GM18951 (cell line): Measurements from ENCODE around the gene CCL4.
"Not testable (repeated sequence)": the region's sequence is repeated elsewhere in the genome, so short reads cannot be mapped to it uniquely, and the experiment has no call there.

Source experiments
- POLR2A ChIP-seq: IDR thresholded peaks from 4 replicates; pipeline ENCODE4 v1.6.1; 2011; ENCODE audit warnings: mild to moderate bottlenecking; ENCODE audit not compliant: insufficient read length, insufficient read depth; ENCODE audit errors: extremely low read depth
- in situ Hi-C: fragments of 300-500 bp; cut with MboI; formaldehyde crosslinking; loops from one replicate; pipeline ENCODE4 v1.12.0; 2022; ENCODE audit warnings: low sequenced_read_pairs, mixed read lengths, inconsistent platforms; ENCODE audit not compliant: unreplicated experiment

CCL4 gene

DNA sequence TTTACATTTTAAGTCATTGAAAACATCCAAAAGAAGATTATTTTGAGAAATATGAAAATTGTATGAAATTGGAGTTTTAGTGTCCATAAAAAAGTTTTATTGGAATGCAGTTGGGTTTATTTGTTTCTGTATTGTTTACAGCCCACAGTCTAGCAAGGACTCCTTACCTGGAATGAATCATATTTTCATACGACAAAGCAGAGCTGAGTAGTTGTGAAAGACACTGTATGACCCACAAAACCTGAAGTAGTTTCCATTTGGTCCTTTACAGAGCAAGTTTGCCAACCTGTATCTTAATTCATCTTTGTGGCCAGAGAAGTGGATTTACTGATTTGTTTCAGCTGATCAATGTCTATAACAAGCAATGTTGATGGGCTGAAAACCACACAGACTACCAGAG lies 29.3 kb upstream of the CCL4 start:
- in situ Hi-C loops, result no loop called here
- no peak for TF ChIP-seq POLR2A

DNA sequence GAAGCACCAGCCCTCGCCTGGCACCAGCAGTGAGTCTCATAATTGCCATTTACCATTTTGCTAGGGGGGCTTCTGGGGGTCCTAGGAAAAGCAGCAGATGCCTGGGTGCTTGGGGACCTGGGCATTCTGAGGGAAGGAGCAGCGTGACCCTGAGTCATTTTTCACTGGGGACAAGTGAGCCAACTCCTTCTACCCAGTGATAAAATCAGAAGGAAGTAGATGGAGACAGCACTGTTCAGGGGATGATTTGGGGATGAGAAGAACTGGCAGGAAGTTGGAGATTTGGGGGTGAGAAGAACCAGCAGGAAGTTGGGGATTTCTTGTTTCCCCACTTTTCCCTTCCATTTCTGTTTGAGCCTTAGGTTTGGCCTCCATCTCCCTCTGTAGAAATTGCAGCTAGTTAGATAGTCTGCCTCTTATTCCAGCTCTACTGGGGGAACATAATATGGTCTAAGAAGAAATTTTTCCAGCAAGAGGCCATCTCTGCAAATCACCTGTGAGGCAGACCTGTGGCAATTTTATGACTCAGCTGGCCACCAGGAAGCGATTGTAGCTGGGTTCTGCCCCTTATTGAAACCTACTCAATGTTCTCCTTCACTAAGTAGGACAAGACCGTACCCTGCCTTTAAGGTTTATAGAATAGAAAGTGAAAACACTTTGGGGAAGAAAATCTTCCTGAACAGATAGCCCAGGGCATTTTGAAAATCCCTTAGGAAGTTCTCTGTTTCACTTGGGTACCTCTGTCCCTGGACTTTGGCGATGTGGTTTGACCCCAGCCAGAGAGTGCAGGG lies 21.8 kb upstream of the CCL4 start:
- in situ Hi-C loops, result not testable (repeated sequence)

- in situ Hi-C loops, result not testable (repeated sequence)
These were observed 21.0 kb upstream of the CCL4 start for GRCh38 chr17:36082482-36083120.

GRCh38 chr17:36083691-36084090 lies 19.9 kb upstream of the CCL4 start:
- in situ Hi-C loops, result not testable (repeated sequence)

DNA sequence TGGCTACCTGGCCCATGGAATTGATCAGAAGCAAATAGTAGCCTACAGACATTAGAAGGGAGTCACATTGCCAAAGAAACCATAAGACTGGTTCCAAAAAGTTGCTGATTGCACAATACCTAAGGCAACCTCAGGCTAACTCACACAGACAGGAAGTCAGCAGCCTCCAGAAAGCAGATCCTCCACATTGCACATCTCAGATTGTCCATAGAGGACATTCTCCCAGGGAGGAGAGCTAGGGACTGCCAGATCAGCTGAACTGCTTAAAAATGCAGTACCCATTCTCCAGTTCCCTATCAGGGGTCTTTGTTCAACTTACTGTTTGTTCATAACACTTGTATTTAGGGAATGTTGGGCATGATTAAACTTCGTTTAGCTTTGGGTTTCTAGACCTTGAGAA lies 17.9 kb upstream of the CCL4 start:
- in situ Hi-C loops, result no loop called here

GRCh38 chr17:36086791-36087190 lies 16.8 kb upstream of the CCL4 start:
- TF ChIP-seq POLR2A, result no peak
- in situ Hi-C loops, result no loop called here

More for the DNA sequence above, 17.9 kb upstream of the CCL4 start:
- no peak for TF ChIP-seq POLR2A

DNA sequence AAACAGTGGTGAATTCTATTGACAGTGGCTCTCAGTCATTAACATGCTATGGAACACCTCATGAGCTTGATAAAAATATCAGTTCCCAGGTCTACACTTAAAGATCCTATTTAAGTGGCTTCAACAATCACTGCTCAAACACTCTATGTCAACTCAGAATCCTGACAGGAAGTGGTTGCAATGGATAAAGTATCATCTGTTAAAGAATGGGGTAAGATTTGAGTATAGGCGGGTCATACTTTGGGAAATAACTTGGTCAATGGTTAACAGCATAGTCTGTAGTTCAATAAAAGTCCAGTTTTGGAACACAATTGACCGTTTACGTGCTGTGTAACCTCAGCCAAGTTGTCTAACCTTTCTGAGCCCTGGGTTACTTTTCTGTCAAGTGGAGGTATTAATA lies 16.2 kb upstream of the CCL4 start:
- TF ChIP-seq POLR2A, result peak; percentile 34
- in situ Hi-C loops, result not testable (repeated sequence)

- TF ChIP-seq POLR2A, result peak; percentile 46
- in situ Hi-C loops, result not testable (repeated sequence)
These were observed 15.6 kb upstream of the CCL4 start for GRCh38 chr17:36087897-36088572.

DNA sequence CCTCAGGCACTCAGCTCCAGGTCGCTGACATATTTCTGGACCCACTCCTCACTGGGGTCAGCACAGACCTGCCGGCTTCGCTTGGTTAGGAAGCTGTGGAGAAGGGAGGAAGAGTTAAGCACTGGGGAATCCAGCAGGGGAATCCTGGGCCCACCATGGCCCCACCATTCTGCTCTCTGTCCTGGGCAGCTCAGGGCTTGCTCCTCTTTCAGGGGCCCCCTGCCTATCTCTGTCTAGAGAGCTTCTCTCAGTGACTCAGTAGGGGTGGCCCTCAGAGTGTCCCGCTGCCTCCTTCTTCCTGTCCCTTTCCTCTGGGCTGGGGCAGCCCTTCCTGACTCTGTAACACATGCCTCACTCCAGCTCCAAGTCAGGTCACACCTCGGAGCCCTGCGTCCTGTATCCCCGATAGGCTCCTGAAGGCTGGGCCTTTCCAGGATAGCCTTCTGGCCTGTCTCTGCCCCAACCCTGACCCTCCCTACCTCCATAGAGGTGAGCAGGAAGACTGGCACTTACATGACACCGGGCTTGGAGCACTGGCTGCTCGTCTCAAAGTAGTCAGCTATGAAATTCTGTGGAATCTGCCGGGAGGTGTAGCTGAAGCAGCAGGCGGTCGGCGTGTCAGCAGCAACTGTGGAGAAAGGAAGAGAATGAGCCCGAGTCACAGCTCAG lies 14.8 kb upstream of the CCL4 start:
- in situ Hi-C loops, result no loop called here
- TF ChIP-seq POLR2A, result peak; percentile 52

DNA sequence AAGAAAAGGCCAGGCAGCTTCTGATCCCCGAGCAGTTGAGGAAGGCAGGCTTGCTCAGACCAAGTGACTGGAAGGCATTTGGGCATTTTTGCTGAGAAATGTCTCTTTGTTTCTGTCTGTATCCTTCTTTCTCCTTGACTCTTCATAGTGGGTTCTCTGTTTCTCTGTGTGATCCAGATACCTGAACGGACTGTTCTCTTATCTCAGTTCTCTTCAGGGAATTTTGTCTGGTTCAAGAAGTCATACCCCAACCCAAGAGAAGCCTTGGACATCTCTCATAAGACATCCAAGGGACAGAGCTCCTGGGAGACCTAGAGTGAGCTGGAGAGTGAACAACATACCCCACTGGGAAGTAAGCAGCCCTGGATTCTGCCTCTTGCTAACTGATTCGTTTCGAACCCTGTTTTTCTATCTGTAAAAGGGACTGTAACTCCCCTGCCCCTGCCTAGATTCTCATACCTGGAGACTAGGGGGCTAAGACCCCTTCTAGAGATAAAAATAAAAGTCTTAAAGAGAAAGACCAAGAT lies 14.2 kb upstream of the CCL4 start:
- TF ChIP-seq POLR2A, result no peak
- in situ Hi-C loops, result no loop called here

- TF ChIP-seq POLR2A, result peak; percentile 92
- in situ Hi-C loops, result no loop called here
These were observed 13.5 kb upstream of the CCL4 start, which contains the start of gene CCL3 for GRCh38 chr17:36089888-36090836. Gene CCL3, minus strand, starts transcription at chr17:36090143. Its CDS starts 85 bp downstream, at chr17:36090058.

DNA sequence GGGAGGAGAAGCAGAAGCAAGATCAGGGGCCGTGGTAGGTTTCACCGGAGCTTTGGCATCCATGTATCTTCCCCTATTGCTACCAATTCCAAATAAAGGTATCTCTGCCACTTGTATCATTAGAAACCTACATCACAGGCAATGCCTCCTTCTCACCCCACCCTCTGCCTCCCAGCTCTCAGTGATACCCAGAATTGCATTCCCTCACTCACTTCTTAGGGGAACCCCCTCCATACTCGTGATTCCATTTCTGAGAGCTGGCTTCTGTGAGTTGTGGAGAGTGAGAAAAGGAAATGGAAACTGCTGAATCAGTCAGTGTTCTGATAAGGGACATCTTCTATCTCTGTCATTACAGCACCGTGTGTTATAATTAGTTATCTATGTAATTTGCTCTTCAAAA lies 11.4 kb upstream of the CCL4 start:
- in situ Hi-C loops, result no loop called here
- no peak for TF ChIP-seq POLR2A

GRCh38 chr17:36092715-36093114 lies 10.9 kb upstream of the CCL4 start:
- in situ Hi-C loops, result not testable (repeated sequence)
